Keratinocyte (primary cell): Measurements from ENCODE around the gene CLDN2. TPM values are rescaled to one million over a fixed set of nuclear protein-coding genes. Genes with fewer than 3 reads are reported as not detected.

Experiments used
- DNase-seq: peaks from one replicate; pipeline ENCODE4 v3.0.0-alpha.2; 2011; ENCODE audit warnings: low read depth, missing footprints, low spot score
- FAIRE-seq: peaks from 2 replicates; lab custom pipeline; 2011; peaks lifted over from hg19 to GRCh38; lab: Jason Lieb, UNC
- H2AFZ ChIP-seq: 2 replicates; pipeline ENCODE4 v1.6.0; 2012; ENCODE audit warnings: low read length, control low read depth, inconsistent platforms; ENCODE audit not compliant: control insufficient read depth
- H3K27ac ChIP-seq: 2 replicates; pipeline ENCODE4 v1.5.1; 2011; ENCODE audit warnings: low read length; ENCODE audit not compliant: control insufficient read depth, insufficient read depth
- H3K27me3 ChIP-seq: 3 replicates; pipeline ENCODE4 v1.6.0; 2011; ENCODE audit warnings: low read length; ENCODE audit not compliant: control insufficient read depth, insufficient read depth; ENCODE audit errors: extremely low read depth
- H3K36me3 ChIP-seq, 2 experiments: 2 replicates in 1 of 2; 3 replicates in 1 of 2; pipeline ENCODE4 v1.5.1; 2011; ENCODE audit warnings: low read length in 2 of 2, mild to moderate bottlenecking in 1 of 2; ENCODE audit not compliant: control insufficient read depth in 2 of 2, insufficient read depth in 2 of 2; ENCODE audit errors: extremely low read depth in 1 of 2
- H3K4me1 ChIP-seq: 3 replicates; pipeline ENCODE4 v1.5.1; 2011; ENCODE audit warnings: low read length; ENCODE audit not compliant: control insufficient read depth, insufficient read depth; ENCODE audit errors: extremely low read depth
- H3K4me2 ChIP-seq: 3 replicates; pipeline ENCODE4 v1.6.0; 2011; ENCODE audit warnings: low read depth, low read length; ENCODE audit not compliant: control insufficient read depth, insufficient read depth; ENCODE audit errors: extremely low read depth
- H3K4me3 ChIP-seq, 3 experiments: fragments of 200-600 bp in 1 of 3; sonication (generic) in 1 of 3; 2 replicates in 2 of 3; 3 replicates in 1 of 3; pipeline ENCODE4 v1.5.1; 2011 to 2016; ENCODE audit warnings: low read length in 3 of 3, mild to moderate bottlenecking in 3 of 3, control low read depth in 2 of 3, inconsistent platforms in 1 of 3, low read depth in 1 of 3, mixed read lengths in 1 of 3, mixed run types in 1 of 3, moderate library complexity in 1 of 3; ENCODE audit not compliant: control insufficient read depth in 2 of 3, insufficient read depth in 2 of 3; ENCODE audit errors: extremely low read depth in 1 of 3
- H3K79me2 ChIP-seq: 2 replicates; pipeline ENCODE4 v1.6.0; 2012; ENCODE audit warnings: low read length; ENCODE audit not compliant: control insufficient read depth, insufficient read depth
- H3K9ac ChIP-seq: 3 replicates; pipeline ENCODE4 v1.6.0; 2011; ENCODE audit warnings: low read length; ENCODE audit not compliant: control insufficient read depth, insufficient read depth; ENCODE audit errors: extremely low read depth
- H3K9me1 ChIP-seq: 3 replicates; pipeline ENCODE4 v1.6.0; 2011; ENCODE audit warnings: low read length; ENCODE audit not compliant: control insufficient read depth, insufficient read depth; ENCODE audit errors: extremely low read depth
- H3K9me3 ChIP-seq: 2 replicates; pipeline ENCODE4 v1.5.1; 2012; ENCODE audit warnings: low read depth, low read length; ENCODE audit not compliant: control insufficient read depth
- H4K20me1 ChIP-seq: 3 replicates; pipeline ENCODE4 v1.6.0; 2011; ENCODE audit warnings: low read length; ENCODE audit not compliant: control insufficient read depth, insufficient read depth; ENCODE audit errors: extremely low read depth
- EZH2 ChIP-seq: IDR thresholded peaks from one replicate; pipeline ENCODE4 v1.6.1; 2012; ENCODE audit warnings: inconsistent platforms, mild to moderate bottlenecking, low read length, moderate library complexity
- dilution Hi-C: fragments of 300-500 bp; cut with MboI; formaldehyde crosslinking; loops from one replicate; pipeline ENCODE4 v1.7.0; 2020; ENCODE audit warnings: low sequenced_read_pairs; ENCODE audit not compliant: extremely low pct_ligation_motif_present
- polyA plus RNA-seq, 5 experiments: library from polyadenylated mRNA; depleted of rRNA in 3 of 5; stranded (reverse) in 3 of 5; stranded (forward) in 1 of 5; unstranded in 1 of 5; fragments of >200 nt; gene quantifications; 1 replicate in 1 of 5; 2 replicates in 3 of 5; 3 replicates in 1 of 5; pipeline versions ENCODE4 v1.2.1 to v1.2.3, GENCODE V29; 2011 to 2012; ENCODE audit warnings: missing spikeins in 2 of 5, low read depth in 1 of 5, low replicate concordance in 1 of 5
- TF ChIP-seq, protein P1 (sequence below), 3 experiments: IDR thresholded peaks in 1 of 3; conservative IDR thresholded peaks in 1 of 3; optimal IDR thresholded peaks in 1 of 3; 2 replicates in 2 of 3; 3 replicates in 1 of 3; pipeline versions ENCODE3 to v1.5.1; 2011; ENCODE audit warnings: low read length in 3 of 3, mild to moderate bottlenecking in 3 of 3, moderate library complexity in 2 of 3, control low read depth in 1 of 3, inconsistent platforms in 1 of 3; ENCODE audit not compliant: insufficient read depth in 2 of 3; ENCODE audit errors: extremely low read depth in 1 of 3

CLDN2 gene
- polyA plus RNA-seq, 1 donor (not counting 4 experiments of a cell fraction or from before 2014, with no cell fraction given) = not detected

- H3K9me1 ChIP-seq = no peaks in the 10 kb centered on the region
- no peak for DNase-seq
- no peak overlapping the region for H3K4me2 ChIP-seq
- no peaks in the 10 kb centered on the region for H4K20me1 ChIP-seq
- H3K9ac ChIP-seq = no peak overlapping the region
- H3K36me3 ChIP-seq = no peaks in the 10 kb centered on the region
- no peak overlapping the region for H2AFZ ChIP-seq
- dilution Hi-C loops = no loop called here
- no peak overlapping the region for H3K4me3 ChIP-seq
- H3K27ac ChIP-seq = no peak overlapping the region
- TF ChIP-seq, protein P1, sequence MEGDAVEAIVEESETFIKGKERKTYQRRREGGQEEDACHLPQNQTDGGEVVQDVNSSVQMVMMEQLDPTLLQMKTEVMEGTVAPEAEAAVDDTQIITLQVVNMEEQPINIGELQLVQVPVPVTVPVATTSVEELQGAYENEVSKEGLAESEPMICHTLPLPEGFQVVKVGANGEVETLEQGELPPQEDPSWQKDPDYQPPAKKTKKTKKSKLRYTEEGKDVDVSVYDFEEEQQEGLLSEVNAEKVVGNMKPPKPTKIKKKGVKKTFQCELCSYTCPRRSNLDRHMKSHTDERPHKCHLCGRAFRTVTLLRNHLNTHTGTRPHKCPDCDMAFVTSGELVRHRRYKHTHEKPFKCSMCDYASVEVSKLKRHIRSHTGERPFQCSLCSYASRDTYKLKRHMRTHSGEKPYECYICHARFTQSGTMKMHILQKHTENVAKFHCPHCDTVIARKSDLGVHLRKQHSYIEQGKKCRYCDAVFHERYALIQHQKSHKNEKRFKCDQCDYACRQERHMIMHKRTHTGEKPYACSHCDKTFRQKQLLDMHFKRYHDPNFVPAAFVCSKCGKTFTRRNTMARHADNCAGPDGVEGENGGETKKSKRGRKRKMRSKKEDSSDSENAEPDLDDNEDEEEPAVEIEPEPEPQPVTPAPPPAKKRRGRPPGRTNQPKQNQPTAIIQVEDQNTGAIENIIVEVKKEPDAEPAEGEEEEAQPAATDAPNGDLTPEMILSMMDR (optimal IDR thresholded peaks at IDR 0.05 in 1 of 3, IDR thresholded peaks at IDR 0.05 in 1 of 3, conservative IDR thresholded peaks at IDR 0.05 in 1 of 3; ENCODE audit: extremely low read depth in 1 of 3, insufficient read depth in 2 of 3, low read length in 3 of 3) = no peak
- TF ChIP-seq EZH2 = no peak
- H3K9me3 ChIP-seq = no peaks in the 10 kb centered on the region
- no peak for FAIRE-seq
- H3K79me2 ChIP-seq = no peaks in the 10 kb centered on the region
- H3K27me3 ChIP-seq = peaks cover 5% of the 10 kb centered on the region
- peaks cover 5% of the 10 kb centered on the region for H3K4me1 ChIP-seq
Observed at GRCh38 chrX:106927023-106927422, 6.8 kb downstream of the CLDN2 start.

GRCh38 chrX:106927700-106928099, 7.5 kb downstream of the CLDN2 start:
- Histone ChIP-seq H3K9me3 (no peaks in the 10 kb centered on the region), H4K20me1 (no peaks in the 10 kb centered on the region), H3K27ac (no peak overlapping the region), H3K79me2 (no peaks in the 10 kb centered on the region), H3K27me3 (peaks cover 5% of the 10 kb centered on the region), H3K9ac (no peak overlapping the region), H2AFZ (no peak overlapping the region), H3K4me1 (no peaks in the 10 kb centered on the region), H3K4me2 (no peak overlapping the region), H3K9me1 (no peaks in the 10 kb centered on the region), H3K36me3 (no peaks in the 10 kb centered on the region), H3K4me3 (no peak overlapping the region)
- TF ChIP-seq, protein P1 (optimal IDR thresholded peaks at IDR 0.05 in 1 of 3, IDR thresholded peaks at IDR 0.05 in 1 of 3, conservative IDR thresholded peaks at IDR 0.05 in 1 of 3; ENCODE audit: extremely low read depth in 1 of 3, insufficient read depth in 2 of 3, low read length in 3 of 3) = no peak
- TF ChIP-seq EZH2 = no peak
- dilution Hi-C loops = no loop called here
- FAIRE-seq = no peak
- no peak for DNase-seq
